ENCODE results near the gene MYH8.

MYH8 gene

GRCh38 chr17:10380631-10381408, 40.9 kb downstream of the MYH8 start:
- no peak for DNase-seq

GRCh38 chr17:10372906-10373305, 48.8 kb downstream of the MYH8 start, which contains the start of gene MYH13:
Gene MYH13 (minus strand): TSS chr17:10373006. CDS start chr17:10364530, 8,476 bp downstream.
- DNase-seq = no peak

GRCh38 chr17:10370016-10370608, 51.6 kb downstream of the MYH8 start:
- DNase-seq = no peak

GRCh38 chr17:10369239-10369638, 52.5 kb downstream of the MYH8 start:
- DNase-seq = no peak

- DNase-seq = no peak
Measured at GRCh38 chr17:10368561-10368960, 53.2 kb downstream of the MYH8 start.

GRCh38 chr17:10360578-10360977, 61.2 kb downstream of the MYH8 start:
- DNase-seq = no peak

GRCh38 chr17:10357768-10358167, 64.0 kb downstream of the MYH8 start:
- no peak for DNase-seq

GRCh38 chr17:10354651-10355050, 67.1 kb downstream of the MYH8 start:
- no peak for DNase-seq

- DNase-seq = no peak
Measured at GRCh38 chr17:10352893-10353292, 68.9 kb downstream of the MYH8 start.

- DNase-seq = no peak
Measured at GRCh38 chr17:10349403-10349802, 72.3 kb downstream of the MYH8 start.

- DNase-seq = no peak
Measured at GRCh38 chr17:10344816-10345215, 76.9 kb downstream of the MYH8 start.

All from NCI-H1417 (cell line).